Activated CD4-positive, alpha-beta T cell treated with anti-CD3 and anti-CD28 coated beads, Interleukin-2, amount 10 ng/mL, durations not matched to agents 24 days and 14 days (primary cell): ENCODE results near the gene FGF19. TPM values are rescaled to one million over a fixed set of nuclear protein-coding genes. Genes with fewer than 3 reads are reported as not detected.

ENCODE experiments used
- DNase-seq: peaks from one replicate; pipeline ENCODE4 v3.0.0; 2022
- H3K27ac Mint-ChIP-seq: one replicate; pipeline ENCODE4 v1.8.0; 2022; ENCODE audit warnings: mild to moderate bottlenecking, mixed read lengths
- H3K27me3 Mint-ChIP-seq: one replicate; pipeline ENCODE4 v1.8.0; 2022; ENCODE audit warnings: mixed read lengths
- H3K36me3 Mint-ChIP-seq: one replicate; pipeline ENCODE4 v1.8.0; 2022; ENCODE audit warnings: low read depth, mild to moderate bottlenecking, mixed read lengths
- H3K4me1 Mint-ChIP-seq: one replicate; pipeline ENCODE4 v1.8.0; 2021; ENCODE audit warnings: mixed read lengths
- H3K4me3 Mint-ChIP-seq: one replicate; pipeline ENCODE4 v1.8.0; 2022; ENCODE audit warnings: mild to moderate bottlenecking, moderate library complexity, mixed read lengths
- H3K9me3 Mint-ChIP-seq: one replicate; pipeline ENCODE4 v1.8.0; 2021; ENCODE audit warnings: mixed read lengths
- intact Hi-C: fragments of 100-400 bp; cut with micrococcal nuclease; formaldehyde crosslinking; loops from one replicate; pipeline ENCODE4 v1.15.1; 2023
- total RNA-seq: library from RNA; stranded (reverse); gene quantifications from 2 replicates; pipeline ENCODE4 v1.2.3, GENCODE V29; 2022

The FGF19 gene
- total RNA-seq, 1 donor from 2014 or later = not detected

- H3K27ac Mint-ChIP-seq = no peak overlapping the region
- H3K4me3 Mint-ChIP-seq = no peak overlapping the region
- no peaks in the 10 kb centered on the region for H3K36me3 Mint-ChIP-seq
- peaks cover 10% of the 10 kb centered on the region for H3K4me1 Mint-ChIP-seq
- intact Hi-C loops = no loop called here
- no peak for DNase-seq
- no peaks in the 10 kb centered on the region for H3K9me3 Mint-ChIP-seq
- H3K27me3 Mint-ChIP-seq = peaks cover 16% of the 10 kb centered on the region
These were observed 20.0 kb downstream of the FGF19 start for GRCh38 chr11:69683764-69684333.

GRCh38 chr11:69682681-69683326, 21.0 kb downstream of the FGF19 start:
- peaks cover 16% of the 10 kb centered on the region for H3K27me3 Mint-ChIP-seq

DNA sequence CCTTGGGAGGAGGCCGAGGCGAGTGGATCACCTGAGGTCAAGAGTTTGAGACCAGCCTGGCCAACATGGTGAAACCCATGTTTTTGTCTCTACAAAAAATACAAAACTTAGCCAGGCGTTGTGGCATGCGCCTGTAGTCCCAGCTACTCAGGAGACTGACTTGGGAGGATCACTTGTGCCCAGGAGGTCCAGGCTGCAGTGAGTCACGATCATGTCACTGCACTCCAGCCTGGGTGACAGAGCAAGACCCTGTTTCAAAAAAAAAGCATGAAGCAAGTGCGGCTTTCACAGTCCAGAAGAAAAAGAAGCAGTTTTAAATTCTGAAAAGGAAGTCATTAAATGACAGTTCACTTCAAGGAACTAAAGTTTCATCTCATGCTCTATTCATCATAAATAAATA, 21.6 kb downstream of the FGF19 start:
- intact Hi-C loops = no loop called here
- Mint-ChIP-seq H3K9me3 (no peaks in the 10 kb centered on the region), H3K27ac (no peak overlapping the region), H3K27me3 (peaks cover 12% of the 10 kb centered on the region), H3K36me3 (no peaks in the 10 kb centered on the region), H3K4me1 (peaks cover 4% of the 10 kb centered on the region), H3K4me3 (no peak overlapping the region)
- no peak for DNase-seq

More at GRCh38 chr11:69682681-69683326, 21.0 kb downstream of the FGF19 start:
- no peak overlapping the region for H3K27ac Mint-ChIP-seq
- no peaks in the 10 kb centered on the region for H3K9me3 Mint-ChIP-seq
- no peak for DNase-seq
- intact Hi-C loops = no loop called here
- H3K36me3 Mint-ChIP-seq = no peaks in the 10 kb centered on the region
- H3K4me1 Mint-ChIP-seq = peaks cover 4% of the 10 kb centered on the region
- no peak overlapping the region for H3K4me3 Mint-ChIP-seq

- intact Hi-C loops = no loop called here
- Mint-ChIP-seq H3K27me3 (peaks cover 8% of the 10 kb centered on the region), H3K4me3 (no peak overlapping the region)
These were observed 23.1 kb downstream of the FGF19 start for GRCh38 chr11:69680688-69681087.

GRCh38 chr11:69677749-69678148, 26.1 kb downstream of the FGF19 start:
- peaks cover 8% of the 10 kb centered on the region for H3K27me3 Mint-ChIP-seq
- H3K36me3 Mint-ChIP-seq = peaks cover 3% of the 10 kb centered on the region
- DNase-seq = no peak
- H3K4me1 Mint-ChIP-seq = peaks cover 15% of the 10 kb centered on the region
- H3K27ac Mint-ChIP-seq = no peak overlapping the region
- intact Hi-C loops = no loop called here
- no peak overlapping the region for H3K4me3 Mint-ChIP-seq
- no peaks in the 10 kb centered on the region for H3K9me3 Mint-ChIP-seq

More at GRCh38 chr11:69680688-69681087, 23.1 kb downstream of the FGF19 start:
- H3K4me1 Mint-ChIP-seq = peaks cover 2% of the 10 kb centered on the region
- no peak for DNase-seq
- H3K36me3 Mint-ChIP-seq = no peaks in the 10 kb centered on the region
- no peak overlapping the region for H3K27ac Mint-ChIP-seq
- H3K9me3 Mint-ChIP-seq = no peaks in the 10 kb centered on the region

DNA sequence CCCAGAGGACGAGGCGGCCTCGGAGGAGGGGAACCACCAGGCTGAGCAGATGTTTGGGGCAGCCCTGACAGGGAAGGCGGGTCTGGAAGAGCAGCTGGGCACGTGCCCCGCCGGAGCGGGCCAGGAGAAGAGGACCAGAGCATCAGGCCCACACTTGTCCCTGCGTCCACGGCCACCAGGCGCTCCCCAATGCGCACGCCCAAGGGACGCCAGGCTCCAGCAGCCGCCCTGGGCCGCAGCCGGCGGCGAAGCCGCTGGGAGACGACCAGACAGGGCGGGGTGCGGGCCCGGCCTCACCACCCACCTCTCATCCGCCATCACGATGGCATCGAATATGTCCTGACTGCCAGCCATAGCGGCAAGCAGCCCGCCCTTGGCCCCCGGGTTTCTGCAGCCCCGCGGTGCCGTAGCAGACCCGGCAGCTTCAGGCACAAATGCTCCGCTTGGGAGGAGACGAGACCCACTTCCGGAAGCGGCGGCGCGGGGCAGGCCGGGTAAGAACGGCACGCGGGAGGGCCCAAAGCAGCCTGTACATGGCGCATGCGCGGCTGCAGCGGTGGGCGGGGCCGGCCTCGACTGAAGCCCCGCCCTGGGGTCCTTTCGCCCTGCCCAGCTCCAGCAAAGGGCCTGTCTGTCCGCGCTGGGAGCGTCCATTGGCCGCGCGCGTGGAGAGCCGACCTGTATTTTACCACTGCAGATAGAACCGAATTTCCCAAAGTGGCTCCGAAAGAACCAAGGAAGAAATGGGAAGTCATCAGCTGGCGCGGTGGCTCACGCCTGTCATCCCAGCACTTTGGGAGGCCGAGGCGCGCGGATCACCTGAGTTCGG, 28.7 kb downstream of the FGF19 start, which contains the start of gene LTO1:
Gene LTO1 (minus strand): TSS at position 468 of the 829 bp plus-strand sequence. CDS start 114 bp downstream, at position 354.
- Mint-ChIP-seq H3K4me1 (peaks cover 20% of the 10 kb centered on the region), H3K27me3 (peaks cover 5% of the 10 kb centered on the region), H3K27ac (peak within 1 kb of the TSS; percentile 92), H3K36me3 (peaks cover 15% of the 10 kb centered on the region), H3K4me3 (peak within 1 kb of the TSS; percentile 96), H3K9me3 (no peaks in the 10 kb centered on the region)
- intact Hi-C loops = loop anchor here (1.0 kb wide), 3 partner anchors 529 to 627 kb away; partner anchors contain the start of genes PPFIA1 and TPCN2
- peak; percentile 98 for DNase-seq

DNA sequence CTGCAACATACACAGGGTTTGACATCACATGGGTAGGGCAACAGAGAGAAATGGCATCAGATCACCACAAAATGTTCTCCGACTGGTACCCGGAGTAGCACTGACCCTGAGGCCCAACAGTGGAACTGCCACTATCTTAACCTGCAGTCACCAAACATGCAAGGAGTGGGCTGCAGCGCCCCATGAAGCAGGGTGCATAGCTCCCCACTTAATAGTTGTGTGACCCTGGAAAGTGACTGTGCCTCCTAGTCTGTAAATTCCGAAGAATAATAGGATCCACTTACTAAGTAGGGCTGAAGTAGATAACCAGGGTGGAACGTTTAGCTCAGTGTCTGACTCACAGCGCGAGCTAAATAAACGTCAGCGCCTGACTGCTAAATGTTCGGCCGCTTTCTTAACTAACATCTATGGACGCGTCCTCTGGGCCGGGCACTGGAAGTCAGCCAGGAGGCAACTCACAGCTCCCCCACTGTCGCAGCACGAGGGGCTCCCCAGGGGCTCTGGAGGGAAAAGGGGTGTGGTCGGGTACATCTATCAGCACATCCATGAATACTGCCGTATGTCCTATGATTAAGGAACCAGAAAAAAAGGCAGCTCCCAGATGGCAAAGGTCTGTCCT, 29.4 kb downstream of the FGF19 start:
- Mint-ChIP-seq H3K36me3 (peaks cover 18% of the 10 kb centered on the region), H3K4me1 (peaks cover 21% of the 10 kb centered on the region), H3K9me3 (no peaks in the 10 kb centered on the region), H3K27ac (peak overlapping the region; percentile 85), H3K27me3 (peaks cover 5% of the 10 kb centered on the region), H3K4me3 (peak overlapping the region; percentile 96)
- intact Hi-C loops = no loop called here
- no peak for DNase-seq

DNA sequence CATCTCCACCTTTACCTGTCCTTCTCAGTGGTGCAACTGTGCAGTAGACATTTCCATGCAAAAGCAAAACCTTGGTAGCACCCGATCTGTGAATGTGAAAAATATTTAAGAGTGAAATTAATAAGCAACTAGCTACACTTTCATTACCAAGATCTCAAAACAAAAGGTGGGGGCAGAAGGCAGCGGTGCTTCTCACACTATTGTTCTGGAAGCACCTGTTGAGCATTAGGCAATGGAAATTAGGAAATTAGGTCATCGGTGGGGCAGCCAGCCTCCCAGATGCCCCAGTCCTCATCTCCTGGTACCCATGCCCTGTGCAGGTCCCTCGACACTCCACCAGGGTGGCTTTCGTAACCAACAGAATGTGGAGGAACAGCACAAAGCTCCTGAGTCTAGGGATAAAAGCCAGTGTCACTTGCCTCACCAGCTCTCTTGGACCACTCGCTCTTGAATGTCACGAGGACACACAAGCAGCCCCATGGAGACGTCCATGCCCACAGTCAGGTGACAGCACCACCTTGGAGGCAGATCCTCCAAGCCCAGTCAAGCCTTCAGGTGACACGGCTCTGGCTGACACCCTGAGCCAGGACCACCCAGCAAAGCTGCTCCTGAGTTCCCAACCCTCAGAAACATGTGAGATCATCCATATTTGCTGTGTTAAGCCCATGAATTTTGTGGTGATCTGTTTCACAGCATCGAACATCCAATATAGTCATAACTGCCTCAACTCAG, 31.9 kb downstream of the FGF19 start:
- no peaks in the 10 kb centered on the region for H3K27me3 Mint-ChIP-seq
- no peak overlapping the region for H3K4me3 Mint-ChIP-seq
- intact Hi-C loops = no loop called here
- no peak overlapping the region for H3K27ac Mint-ChIP-seq
- H3K36me3 Mint-ChIP-seq = peaks cover 24% of the 10 kb centered on the region
- H3K9me3 Mint-ChIP-seq = no peaks in the 10 kb centered on the region
- DNase-seq = no peak
- peaks cover 21% of the 10 kb centered on the region for H3K4me1 Mint-ChIP-seq

DNA sequence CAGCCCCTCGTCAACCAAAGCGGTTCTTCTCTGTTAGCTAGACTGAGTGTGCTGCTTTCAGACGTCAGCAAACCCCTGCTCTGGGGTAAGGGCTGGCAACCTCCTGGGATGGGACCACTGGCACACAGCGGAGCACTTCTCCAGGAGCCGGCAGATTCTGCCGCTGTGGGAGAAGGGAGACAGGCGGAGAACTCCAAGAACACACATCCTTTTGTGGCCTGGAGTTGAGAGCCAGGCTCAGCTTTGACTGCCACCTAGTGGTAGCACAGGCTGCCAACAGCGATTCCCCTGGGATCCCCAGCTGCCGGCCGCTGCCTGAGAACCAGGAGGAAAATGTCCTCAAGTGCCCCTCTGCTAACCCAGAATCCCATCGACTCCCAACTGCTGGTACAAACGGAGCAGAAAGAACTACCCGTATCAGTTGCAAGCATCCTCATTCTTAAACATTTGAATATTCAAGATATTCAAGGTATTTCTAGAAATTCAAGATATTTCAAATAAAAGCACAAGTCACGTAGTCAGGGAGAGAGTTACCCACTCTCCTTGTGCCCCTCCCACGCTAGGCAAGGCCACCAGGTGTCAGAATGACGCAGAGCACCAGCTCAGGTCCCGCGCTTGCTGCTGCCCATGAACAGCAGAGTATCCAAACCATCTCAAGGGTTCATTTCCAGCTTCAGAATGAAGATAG, 33.5 kb downstream of the FGF19 start:
- H3K27ac Mint-ChIP-seq = no peak overlapping the region
- intact Hi-C loops = no loop called here
- H3K27me3 Mint-ChIP-seq = no peaks in the 10 kb centered on the region
- peaks cover 24% of the 10 kb centered on the region for H3K36me3 Mint-ChIP-seq
- DNase-seq = peak; percentile 88
- no peak overlapping the region for H3K4me3 Mint-ChIP-seq
- H3K4me1 Mint-ChIP-seq = peaks cover 20% of the 10 kb centered on the region
- H3K9me3 Mint-ChIP-seq = no peaks in the 10 kb centered on the region

DNA sequence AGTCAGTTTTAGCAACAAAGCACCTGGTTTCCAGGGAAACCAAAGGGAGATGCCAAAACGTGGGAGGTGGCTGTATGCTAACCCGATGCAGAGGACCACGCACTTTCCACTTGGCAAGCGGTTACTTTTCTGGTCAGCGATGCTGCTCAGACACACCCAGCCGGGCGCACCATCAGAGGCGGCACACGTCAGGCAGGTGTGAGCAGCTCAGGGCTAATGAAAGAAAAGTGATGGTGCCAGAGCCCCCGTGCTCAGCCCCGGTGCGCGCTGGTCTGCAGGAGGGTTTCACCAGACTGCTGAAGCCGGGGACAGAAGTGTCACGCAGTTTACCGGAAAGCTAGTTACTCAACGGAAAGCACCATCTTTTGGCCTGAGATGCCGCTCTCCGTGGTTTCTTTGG, 34.3 kb downstream of the FGF19 start:
- intact Hi-C loops = no loop called here
- H3K27me3 Mint-ChIP-seq = no peaks in the 10 kb centered on the region
- H3K27ac Mint-ChIP-seq = no peak overlapping the region
- H3K4me3 Mint-ChIP-seq = no peak overlapping the region
- H3K36me3 Mint-ChIP-seq = peaks cover 28% of the 10 kb centered on the region
- no peaks in the 10 kb centered on the region for H3K9me3 Mint-ChIP-seq
- H3K4me1 Mint-ChIP-seq = peaks cover 19% of the 10 kb centered on the region
- no peak for DNase-seq

DNA sequence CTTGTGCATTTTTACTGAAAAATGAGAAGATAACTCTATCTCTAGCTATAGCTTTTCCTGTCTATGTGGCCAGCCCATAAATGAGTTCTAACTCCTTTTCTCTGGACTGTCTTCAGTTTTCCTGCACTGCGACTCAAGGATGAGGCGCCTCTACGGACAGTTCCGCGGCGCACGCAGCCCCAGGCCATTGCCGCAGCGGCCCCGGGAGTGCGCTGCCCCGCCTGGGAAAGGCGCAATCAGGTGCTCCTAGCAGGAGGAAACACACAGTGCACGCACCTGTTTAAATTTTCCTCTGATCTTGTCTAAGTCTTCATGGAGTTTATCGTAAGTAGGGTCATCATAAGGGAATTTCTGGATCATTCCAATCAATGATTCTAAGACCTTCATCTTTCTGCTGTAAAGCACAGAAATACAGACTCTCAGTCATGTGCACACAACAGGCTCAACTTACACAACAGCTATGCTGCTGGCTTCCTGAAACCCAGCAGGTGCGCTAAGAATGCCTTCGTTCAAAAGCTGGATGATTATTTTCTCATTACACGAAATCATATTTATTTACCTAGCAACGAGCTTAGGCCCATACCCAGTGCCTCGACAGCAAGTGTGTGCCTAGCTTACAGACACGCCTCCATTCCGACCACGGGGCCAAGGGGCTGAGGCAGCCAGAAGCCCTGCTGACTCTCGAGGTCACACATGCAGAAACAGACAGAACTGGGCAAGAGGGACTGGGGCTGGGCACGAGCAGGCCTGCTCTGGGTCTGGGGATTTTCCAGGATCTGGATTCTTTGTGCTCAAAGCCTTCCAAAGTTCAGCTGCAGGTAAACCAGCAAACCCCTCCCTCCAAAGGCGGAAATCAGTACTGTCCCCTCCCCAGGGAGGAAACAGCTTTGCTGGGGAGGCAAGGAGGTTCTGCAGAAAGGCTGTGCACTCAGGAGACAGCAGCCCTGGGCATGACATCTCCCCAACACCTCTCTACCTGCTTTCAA, 35.9 kb downstream of the FGF19 start:
- intact Hi-C loops = no loop called here
- DNase-seq = no peak
- H3K36me3 Mint-ChIP-seq = peaks cover 30% of the 10 kb centered on the region
- H3K4me1 Mint-ChIP-seq = peaks cover 7% of the 10 kb centered on the region
- H3K9me3 Mint-ChIP-seq = no peaks in the 10 kb centered on the region
- no peak overlapping the region for H3K27ac Mint-ChIP-seq
- H3K4me3 Mint-ChIP-seq = no peak overlapping the region
- no peaks in the 10 kb centered on the region for H3K27me3 Mint-ChIP-seq
